NCI-H82 treated with DMSO at 0.1 percent for 48 hours (cell line): ENCODE data around the gene PHACTR4.
"Not testable (repeated sequence)": the region's sequence is repeated elsewhere in the genome, so short reads cannot be mapped to it uniquely, and the experiment has no call there.

Experiments
- DNase-seq: peaks from one replicate; lab custom pipeline; 2025; ENCODE audit not compliant: unreplicated experiment; lab: John Stamatoyannopoulos, UW

PHACTR4 gene

DNA sequence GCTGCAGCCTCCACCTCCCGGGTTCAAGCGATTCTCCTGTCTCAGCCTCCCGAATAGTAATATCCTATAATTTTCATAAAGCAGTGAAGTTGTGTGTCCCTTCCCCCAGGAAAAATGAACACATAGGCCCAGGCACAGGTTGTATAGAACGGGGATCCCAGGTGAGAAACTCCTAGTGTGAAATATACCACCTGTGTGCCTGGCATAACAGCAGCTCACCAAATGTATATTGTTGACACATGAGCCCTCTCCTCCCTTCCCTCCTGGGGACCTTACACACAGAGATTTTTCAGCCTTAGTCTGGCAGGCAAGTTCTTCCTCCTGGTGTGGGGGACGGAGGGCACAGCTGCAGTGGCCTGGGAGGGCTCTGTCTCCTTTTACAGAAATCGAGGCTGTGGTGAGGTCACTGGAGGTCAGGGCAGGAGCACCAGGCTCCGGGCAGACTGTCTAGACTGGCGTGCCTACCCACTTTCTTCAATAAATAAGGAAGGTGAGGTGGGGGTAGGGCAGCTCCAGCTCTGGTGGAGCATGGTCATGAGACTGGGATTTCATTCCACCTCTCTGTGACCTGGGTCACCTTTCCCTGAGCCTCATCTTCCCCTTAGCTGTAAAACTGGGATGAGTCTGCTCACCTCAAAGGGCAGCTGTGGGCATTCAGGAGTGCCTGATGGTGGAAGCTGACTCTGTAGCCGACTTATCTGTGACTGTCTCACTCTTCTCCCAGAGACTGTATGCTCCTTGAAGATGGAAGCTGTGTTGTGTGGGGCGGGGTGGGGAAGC is 150.6 kb downstream of the PHACTR4 start:
- no peak for DNase-seq

DNA sequence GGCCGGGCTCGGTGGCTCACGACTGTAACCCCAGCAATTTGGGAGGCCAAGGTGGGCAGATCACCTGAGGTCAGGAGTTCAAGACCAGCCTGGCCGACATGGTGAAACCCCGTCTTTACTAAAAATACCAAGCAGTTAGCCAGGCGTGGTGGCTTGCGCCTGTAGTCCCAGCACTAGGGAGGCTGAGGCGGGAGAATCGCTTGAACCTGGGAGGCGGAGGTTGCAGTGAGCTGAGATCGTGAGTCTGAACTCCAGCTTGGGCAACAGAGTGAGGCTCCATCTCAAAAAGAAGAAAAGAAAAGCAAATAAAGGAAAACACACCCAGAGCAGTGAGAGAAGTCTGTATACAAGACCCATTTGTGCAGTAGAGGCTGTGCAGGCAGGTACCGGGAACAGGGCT is 151.3 kb downstream of the PHACTR4 start:
- not testable (repeated sequence) for DNase-seq

DNA sequence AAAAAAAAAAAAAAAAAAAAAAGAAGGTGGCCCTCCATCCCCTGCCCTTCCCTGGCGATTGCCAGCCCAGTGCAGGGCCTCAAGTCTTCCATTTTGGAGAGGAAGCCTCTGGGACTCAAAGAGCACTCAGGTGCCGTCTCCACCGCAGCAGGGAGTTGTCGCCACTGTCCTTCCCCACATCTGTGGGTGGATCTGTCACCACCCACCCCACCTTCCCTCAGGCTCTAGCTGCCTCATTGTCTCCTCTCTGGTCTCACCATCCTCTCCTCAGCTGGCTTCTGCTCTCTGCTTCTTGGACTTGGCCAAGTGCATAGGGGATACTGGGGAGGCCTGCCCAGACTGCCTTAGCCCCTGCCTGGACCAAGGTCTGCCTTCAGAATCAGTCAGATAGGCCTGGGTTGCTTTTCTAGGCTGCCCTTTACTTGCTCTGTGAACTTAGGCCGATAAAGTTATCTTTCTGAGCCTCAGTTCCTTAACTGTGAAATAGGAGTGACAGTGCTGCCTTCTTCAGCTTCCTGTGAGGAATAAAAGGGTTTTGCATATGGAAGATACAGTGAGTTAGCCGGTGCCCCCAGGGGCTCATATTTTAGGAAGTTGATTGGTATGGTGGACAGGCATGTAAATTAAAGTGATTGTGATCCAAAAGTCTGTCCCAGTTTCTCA is 152.1 kb downstream of the PHACTR4 start:
- no peak for DNase-seq

DNA sequence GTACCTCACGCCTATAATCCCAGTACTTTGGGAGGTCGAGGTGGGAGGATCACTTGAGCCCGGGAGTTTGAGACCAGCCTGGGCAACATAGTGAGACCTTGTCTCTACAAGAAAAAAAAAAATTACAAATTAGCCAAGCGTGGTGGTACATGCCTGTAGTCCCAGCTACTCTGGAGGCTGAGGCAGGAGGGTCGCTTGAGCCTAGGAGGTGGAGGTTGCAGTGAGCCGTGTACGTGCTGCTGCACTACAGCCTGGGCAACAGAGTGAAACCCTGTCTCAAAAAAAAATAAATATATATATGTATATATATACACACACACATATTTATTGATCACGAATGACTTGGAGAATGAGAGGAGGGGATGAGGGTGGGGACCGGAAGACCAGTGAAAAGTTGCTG is 153.0 kb downstream of the PHACTR4 start:
- DNase-seq: not testable (repeated sequence)

DNA sequence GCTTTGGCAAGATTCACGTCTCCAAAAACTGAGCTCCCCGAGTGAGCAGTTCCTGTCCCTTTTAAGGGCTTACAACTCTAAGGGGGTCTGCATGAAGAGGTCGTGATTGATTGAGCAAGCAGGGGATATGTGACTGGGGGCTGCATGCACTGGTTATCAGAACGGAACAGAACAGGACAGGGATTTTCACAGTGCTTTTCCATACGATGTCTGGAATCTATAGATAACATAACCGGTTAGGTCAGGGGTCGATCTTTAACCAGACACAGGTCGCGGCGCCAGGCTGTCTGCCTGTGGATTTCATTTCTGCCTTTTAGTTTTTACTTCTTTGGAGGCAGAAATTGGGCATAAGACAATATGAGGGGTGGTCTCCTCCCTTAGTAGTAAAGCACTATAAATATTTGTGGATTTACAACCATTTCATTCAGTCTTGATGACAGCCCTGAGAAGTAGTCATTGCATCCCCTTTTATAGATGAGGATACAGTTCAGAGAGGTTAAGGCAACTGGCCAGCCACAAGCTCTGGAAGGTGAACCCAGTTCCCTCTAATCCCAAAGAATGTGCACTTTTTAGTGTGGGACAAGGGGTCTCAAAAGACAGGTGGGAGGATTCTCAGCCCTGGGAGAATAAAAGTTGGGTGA is 155.6 kb downstream of the PHACTR4 start:
- not testable (repeated sequence) for DNase-seq

DNA sequence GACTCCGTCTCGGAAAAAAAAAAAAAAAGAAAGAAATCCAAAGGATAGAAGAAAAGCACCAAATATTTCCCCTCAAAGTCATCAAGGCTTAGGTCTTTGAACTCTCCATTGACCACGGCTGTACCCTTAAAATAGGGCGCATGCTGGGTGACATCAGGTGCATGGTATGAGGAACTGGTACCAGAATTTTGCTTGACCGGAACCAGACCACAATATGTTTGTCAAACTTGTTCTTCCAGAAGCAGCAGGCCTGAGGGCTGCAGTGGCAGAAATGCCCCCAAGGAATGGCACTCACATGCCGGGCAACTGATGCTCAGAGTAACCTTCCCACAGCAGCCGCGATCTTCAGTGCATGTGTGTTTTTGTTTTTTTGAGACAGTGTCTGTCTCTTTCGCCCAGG is 157.3 kb downstream of the PHACTR4 start:
- no peak for DNase-seq

DNA sequence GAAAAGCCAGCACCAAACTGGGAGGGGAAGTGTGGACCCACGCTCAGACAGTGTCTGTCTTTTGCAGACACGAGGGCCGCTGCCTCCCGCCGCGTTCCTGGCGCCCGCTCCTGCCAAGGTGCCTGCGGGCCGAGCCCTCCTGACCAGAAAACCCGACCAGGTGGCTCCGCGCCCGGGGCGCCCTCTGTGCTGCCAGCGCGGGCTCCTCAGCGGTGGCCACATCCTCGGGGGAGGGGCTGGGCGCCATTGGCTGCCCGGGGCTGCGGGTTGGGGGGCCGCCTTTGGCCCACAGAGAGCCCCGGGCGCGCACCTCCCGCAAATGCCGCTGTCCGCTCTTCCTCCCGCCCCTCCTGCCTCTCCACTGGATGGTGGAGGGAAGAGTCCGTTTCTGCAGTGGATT is 160.9 kb downstream of the PHACTR4 start:
- no peak for DNase-seq

DNA sequence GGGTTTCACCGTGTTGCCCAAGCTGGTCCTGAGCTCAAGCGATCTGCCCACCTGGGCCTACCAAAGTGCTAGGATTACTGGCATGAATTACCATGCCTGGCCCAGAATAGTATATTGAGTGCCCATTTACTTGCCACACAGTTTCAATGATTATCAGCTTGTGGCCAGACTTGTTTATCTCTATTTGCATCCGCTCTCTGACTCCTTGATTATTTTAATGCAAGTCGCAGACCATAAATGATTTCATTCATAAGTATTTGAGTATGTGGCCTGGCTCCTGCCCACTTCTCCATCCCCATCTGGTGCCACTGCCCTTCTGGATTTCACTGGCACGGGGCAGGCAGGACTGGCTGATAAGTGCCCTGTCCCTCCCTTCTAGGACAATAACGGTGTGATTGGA is 165.1 kb downstream of the PHACTR4 start:
- DNase-seq: no peak

DNA sequence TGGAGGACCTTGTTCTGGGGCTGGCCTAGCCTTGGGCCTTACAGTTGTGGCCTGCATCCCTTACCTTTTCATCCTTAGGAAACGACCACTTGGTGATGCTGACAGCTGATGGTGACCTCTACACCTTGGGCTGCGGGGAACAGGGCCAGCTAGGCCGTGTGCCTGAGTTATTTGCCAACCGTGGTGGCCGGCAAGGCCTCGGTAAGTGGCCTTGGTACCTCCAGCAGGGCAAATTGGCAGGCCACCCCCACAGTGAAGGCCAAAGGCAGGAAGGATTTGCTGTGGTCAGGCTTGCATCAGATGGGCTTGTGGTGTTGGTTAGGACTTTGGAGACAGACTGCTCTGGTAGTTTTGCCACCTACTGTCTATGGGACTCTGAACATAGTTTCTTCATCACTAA is 165.6 kb downstream of the PHACTR4 start:
- DNase-seq: no peak

DNA sequence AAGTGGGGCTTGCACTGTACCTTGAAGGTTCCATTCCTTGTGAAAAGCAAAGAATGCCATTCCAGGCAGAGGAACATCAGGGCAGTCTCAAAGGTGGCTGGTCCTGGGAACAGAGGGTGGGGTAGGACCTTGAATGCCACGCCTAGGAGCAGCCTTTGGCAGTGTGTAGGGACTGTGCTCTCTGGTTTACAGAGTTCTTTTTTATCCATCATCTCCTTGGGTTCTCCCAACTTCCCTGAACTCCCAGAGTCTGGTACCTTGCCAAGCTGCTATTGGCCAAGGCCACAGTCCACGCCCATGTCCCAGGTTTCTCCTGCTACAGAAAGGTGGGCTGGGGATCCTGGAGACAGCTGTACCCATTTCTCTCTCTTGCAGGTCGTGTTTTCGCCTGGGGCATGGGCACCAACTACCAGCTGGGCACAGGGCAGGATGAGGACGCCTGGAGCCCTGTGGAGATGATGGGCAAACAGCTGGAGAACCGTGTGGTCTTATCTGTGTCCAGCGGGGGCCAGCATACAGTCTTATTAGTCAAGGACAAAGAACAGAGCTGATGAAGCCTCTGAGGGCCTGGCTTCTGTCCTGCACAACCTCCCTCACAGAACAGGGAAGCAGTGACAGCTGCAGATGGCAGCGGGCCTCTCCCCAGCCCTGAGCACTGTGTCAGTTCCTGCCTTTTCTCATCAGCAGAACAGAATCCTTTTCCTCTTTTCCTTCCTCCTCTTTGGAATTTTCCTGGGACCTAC is 168.1 kb downstream of the PHACTR4 start:
- no peak for DNase-seq

DNA sequence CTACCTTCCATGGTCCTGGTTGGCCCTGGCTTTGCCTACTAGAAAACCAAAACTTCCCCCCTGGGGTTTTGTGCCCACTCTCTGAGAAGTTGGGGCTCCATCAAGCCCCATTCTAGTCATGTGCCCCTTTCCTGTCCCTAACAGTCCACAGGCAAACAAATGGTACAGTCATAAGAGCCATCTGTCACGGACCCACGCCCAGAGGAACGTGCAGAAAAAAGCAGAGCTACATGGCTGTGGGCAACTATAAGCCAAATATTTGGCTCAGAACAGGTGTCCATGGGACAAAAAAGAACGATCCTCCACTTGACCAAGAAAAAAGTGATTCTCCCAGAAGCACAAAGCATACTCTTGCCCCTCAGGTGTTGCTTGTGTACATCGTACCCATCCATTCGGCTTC is 168.7 kb downstream of the PHACTR4 start:
- no peak for DNase-seq

DNA sequence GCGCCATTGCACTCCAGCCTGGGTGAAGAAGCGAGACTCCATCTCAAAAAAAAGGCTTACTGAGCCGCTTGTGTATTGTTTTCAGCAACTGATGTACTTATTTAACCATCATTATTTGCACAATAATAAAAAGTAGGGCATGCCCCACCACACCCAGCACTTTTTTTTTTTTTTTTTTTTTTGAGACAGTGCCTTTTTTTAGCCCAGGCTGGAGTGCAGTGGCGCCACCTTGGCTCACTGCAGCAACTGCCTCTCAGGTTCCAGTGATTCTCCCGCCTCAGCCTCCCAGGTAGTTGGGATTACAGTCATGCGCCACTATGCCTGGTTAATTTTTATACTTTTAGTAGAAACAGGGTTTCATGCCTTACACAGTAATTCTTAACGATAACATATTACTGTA is 171.1 kb downstream of the PHACTR4 start:
- no peak for DNase-seq

DNA sequence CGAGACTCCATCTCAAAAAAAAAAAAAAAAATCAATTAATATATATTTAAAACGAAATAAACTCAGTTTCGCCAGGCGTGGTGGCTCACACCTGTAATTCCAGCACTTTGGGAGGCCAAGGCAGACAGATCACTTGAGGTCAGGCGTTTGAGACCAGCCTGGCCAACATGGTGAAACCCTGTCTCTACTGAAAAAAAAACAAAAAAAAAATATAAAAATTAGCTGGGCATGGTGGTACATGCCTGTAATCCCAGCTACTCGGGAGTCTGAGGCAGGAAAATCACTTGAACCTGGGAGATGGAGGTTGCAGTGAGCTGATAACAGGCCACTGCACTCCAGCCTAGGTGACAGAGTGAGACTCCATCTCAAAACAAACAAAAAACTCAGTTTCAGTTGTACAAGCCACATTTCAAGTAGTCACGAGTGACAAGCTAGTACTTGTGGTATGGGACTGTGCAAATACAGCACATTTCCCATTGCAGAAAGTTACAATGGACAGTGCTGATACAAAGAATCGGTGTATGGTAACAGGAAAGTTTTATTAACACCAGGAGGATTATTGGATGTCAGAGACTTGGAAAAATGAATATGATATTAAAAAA is 172.0 kb downstream of the PHACTR4 start:
- DNase-seq: not testable (repeated sequence)

DNA sequence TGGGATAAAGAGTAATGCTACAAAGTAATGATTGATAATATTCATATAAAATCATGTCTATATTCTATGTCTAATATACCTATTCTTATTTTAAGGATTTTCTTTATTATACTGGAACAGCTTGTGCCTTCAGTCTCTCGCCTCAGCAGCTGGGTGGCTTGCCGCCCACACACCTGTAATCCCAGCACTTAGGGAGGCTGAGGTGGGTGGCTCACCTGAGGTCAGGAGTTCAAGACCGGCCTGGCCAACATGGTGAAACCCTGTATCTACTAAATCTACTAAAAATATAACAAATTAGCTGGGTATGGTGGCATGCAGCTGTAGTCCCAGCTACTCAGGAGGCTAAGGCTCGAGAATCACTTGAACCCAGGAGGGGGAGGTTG is 175.7 kb downstream of the PHACTR4 start:
- no peak for DNase-seq

DNA sequence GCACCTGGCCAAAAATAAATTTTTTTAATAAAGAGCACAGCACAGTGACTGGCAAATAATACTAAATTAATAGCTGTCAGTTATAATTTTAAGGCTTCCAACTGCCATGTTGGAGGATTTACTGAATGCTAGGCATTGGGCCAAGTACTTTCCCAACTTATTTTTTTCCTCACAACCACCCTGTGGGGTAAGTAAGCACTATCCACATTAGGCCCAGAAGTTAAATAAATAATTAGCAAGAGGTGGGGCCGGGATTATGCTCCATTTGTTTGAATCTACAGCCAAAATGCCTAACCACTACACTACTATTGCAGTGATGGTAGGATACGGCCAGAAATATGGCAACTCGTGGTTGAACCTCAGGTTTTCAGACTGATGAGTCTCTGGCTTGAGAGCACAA is 178.8 kb downstream of the PHACTR4 start:
- no peak for DNase-seq
